ENCODE results near the gene SLC9A9.
A peak's percentile ranks its signal among the peaks of the same experiment; 100 is the strongest.

GRCh38 chr3:143644370-143645089, 203.7 kb downstream of the SLC9A9 start:
- TF ChIP-seq CTCF (IDR thresholded peaks at IDR 0.05 in 8 of 11, conservative IDR thresholded peaks at IDR 0.05 in 3 of 11) (peak in 8 of 11 experiments; percentile 20 to 63 (median 50)), POLR2A (IDR thresholded peaks at IDR 0.05) (no peak)
